HS-27A (cell line): Measurements from ENCODE around the gene JAG2.
A peak's percentile ranks its signal among the peaks of the same experiment; 100 is the strongest.

Experiments used
- DNase-seq: peaks from one replicate; pipeline ENCODE4 v3.0.0-alpha.2; 2012; ENCODE audit warnings: low read depth, missing footprints

The JAG2 gene

GRCh38 chr14:105091517-105092170 is 76.9 kb downstream of the JAG2 start:
- peak; percentile 64 for DNase-seq

- DNase-seq: no peak
Measured at GRCh38 chr14:105091054-105091516, 77.5 kb downstream of the JAG2 start.
